ENCODE results near the gene TCERG1.

TCERG1 gene

DNA sequence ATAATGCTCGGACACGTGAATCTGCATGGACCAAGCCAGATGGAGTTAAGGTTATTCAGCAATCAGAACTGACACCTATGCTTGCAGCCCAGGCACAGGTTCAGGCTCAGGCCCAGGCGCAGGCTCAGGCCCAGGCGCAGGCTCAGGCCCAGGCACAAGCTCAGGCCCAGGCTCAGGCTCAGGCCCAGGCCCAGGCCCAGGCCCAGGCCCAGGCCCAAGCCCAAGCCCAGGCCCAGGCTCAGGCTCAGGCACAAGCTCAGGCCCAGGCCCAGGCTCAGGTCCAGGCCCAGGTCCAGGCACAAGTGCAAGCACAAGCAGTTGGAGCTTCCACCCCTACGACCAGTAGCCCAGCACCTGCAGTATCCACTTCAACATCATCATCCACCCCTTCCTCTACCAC, 11.8 kb downstream of the TCERG1 start:
- DNase-seq: no peak

DNA sequence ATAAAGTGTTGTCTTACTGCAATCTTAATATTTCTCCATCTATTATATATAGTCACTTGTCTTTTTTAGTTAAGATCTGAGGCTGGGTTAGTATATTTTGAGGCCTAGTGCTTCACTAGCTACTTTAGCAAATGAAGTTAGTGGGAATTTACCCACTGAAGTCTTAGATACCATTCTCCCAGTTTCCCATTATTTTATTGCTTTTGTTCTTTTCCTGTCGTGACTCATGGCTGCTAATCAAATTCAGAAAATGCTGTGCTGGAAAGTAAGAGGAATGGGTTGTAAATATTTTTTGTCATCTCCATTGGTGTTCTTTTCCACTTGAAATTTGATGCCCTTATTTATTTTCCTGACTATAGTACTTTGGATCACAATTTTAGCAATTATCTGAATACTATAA, 14.2 kb downstream of the TCERG1 start:
- DNase-seq: no peak

DNA sequence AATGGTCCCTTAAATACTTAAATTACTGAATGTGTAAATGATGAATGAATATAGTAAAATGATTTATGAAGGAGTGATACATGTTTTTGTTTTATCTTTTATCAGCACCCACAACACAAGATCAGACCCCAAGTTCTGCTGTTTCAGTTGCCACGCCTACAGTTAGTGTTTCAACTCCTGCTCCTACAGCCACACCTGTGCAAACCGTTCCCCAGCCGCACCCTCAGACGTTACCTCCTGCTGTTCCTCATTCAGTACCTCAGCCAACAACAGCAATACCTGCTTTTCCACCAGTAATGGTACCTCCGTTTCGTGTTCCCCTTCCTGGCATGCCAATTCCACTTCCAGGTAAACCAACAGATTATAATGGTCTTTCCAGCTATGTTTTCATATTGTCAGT, 16.3 kb downstream of the TCERG1 start:
- no peak for DNase-seq

DNA sequence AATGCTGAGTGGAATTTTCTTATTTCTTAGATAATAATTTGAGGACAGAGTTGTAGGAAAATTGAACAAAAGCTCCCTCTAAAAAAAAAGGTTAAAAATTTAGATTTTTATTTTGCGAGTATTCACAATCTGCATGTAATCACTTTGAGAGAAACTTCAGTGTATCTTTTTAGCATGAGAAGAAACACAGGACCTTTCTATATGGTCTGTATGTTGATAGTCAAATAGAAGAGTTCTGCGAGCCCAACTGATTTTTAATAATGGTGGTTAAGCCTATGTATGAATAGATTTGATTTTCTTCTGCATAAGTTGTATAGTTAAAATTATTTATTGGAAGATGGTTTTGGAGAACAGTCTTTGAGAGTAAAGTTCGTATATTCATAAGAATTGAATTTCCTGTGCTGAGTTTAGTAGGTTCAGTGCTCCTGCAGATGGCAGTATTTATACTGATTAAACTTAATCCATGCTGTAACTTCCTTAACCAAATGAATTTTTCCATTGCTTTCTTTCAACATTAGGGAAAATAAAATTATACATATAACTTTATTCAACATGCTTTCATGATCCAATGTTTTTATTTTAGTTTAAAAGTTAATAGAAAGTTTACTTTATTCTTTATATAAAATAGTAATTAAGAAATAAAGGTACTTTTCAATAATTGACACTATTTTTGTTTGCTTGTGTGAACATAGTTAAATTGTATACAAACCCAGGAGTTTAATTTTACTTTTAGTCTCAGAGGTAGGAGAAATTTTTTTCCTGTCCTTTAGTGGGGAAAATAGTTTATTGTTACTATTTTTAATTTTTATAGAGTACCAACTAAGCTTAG, 19.6 kb downstream of the TCERG1 start:
- DNase-seq: no peak

DNA sequence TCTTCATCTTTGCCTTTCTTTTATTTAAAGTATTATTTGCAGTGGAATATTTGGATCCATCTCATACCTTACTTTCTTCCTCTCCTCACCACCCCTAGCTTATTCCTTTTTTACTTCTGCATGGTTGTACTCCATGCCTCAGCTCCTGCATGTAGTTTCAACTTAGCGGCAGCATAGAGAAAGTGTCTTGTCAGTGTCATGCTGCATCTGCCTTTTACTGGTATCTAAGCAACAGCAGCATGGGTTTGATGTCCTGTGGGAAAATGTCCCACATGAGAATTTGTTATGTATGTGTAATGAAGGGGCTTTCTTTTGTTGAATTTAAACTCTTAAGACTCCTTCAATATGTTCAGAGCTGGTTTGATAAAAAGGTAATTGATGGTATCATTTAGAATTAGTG, 20.6 kb downstream of the TCERG1 start:
- no peak for DNase-seq

DNA sequence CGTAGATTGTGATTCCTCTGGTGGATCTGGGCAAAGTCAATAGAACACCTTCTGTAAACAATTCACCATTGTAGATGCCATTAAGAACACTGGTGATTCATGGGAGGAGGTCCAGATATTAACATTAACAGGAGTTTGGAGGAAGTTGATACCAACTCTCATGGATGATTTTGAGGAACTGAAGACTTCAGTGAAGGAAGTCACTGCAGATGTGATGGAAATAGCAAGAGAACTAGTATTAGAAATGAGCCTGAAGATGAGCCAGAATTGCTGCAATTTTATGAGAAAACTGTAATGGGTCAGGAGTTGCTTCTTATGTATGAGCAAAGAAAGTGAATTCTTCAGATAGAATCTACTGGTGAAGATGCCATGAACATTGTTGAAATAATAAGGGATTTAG, 26.9 kb downstream of the TCERG1 start:
- no peak for DNase-seq

DNA sequence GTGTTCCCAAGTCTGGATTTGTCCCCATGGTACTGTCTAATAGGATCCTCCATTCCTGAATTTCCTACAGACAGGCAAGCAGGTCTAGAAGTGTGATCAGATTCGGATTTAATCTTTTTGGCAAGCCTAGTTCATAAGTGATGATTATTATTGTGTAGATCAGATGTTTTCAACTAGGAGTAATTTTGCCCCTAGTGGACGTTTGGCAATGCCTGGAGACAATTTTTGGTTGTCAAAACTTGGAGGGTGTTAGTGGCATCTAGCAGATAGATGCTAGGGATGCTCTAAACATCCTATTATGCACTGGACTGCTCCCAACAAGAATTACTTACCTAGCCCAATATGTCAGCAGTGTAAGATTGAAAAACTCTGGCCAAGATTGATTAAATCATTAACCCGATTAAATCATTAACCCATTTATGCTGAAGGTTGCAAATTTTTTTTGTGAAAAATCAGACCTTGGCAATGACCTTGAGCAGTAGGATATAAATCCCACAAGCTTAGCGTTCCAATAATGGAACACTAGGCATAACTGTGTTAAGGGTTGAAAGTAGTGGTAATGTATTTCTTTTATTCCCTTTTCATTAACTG, 28.2 kb downstream of the TCERG1 start:
- DNase-seq: peak in 1 of 5 experiments; percentile 3

DNA sequence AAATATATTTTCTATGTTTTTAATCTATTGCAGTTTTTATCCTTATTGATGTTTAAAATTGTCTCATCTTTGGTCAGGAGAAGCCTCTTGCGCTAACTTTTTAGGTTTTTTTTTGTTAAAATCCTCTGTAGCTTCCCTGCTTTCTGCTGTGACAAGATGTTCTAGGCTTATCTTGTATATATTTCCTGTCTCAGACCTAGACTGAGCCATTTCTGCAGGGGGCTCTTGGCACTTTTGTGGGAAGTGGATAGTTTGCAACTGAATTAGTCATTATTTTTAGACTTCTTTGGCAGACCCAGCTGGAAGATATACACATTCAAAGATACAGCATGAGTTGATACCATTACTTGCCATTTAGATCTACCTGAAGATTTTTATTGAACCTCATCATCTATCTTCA, 28.8 kb downstream of the TCERG1 start:
- DNase-seq: no peak

DNA sequence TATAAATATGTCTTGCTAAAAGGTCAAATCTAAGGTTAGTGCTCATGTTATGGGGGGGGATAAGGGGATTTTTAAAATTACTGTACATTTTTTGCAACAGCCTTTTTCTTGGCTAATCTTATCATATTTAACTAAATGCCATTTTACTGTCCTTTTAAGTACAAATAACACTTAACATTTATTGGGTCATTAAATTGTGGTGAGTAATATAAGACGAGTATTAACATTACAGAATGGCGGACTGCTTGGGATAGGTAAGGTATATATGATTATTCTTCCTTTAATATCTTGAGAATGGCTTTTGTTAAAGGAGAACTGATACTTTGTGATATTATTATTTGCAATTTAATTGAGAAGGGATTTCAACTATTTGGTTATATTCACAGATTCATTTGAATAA, 35.6 kb downstream of the TCERG1 start:
- DNase-seq: no peak

DNA sequence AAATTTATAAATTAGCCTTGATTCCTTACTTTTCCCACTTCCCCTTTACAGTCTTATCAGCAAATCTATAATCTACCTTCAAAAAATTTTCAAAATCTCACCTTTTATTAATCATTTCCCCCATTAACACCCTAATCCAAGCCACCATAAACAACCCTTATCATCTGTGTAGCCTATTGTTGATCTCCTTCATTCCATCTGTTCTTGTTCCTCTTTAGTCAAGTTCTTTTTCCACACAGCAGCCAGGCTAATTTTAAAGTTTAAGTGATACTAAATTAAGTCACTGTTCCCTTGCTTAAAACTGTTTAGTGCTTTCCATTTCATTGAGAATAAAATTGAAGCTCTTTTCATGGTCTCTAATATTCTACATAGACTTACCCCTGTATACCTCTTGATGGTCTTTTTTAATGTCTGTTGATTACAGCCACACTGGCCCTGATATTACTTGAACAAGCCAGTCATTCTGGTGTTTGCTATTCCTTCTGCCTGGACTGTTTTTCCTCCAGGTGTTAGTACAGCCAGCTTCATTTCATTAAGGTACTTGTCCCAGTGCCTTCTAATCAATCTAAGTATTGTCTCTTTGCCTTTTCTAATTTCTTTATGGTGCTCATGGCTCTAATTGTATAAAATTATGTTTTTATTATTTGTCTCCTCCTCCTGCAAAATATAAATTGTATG, 37.7 kb downstream of the TCERG1 start:
- no peak for DNase-seq

DNA sequence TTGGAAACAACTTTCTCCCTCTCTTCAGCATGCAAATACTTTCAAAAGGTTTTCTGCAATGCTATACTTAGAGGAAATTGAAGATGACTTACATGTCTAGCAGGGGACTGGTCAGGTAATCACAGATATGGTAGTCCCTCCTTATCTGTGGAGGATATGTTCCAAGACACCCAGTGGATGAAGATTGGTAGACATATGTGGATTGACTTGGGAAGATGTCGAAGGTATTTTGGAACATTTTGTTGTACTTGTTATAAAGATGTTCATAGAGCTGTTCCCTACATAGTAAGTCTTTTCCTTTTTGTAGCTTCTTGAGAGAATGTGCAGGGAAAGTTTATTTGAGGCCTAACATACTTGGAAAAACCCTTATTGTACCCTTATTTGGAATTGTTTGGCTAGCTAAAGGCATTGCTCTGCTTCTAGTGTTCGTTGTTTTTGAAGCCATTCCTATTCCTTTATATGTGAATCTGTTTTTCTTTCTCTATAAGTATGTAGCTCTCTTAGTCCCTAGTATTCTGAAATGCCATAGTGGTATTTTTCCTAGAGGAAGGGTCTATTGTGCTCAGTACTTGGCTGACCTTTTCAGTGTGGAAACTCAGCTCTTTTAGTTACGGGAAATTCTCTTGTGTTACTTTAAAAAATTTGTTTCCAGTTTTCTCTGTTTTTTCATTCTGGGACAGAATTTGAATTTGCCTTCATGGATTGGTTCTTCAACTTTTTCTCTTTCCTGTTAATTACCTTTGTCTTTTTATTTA, 43.1 kb downstream of the TCERG1 start:
- DNase-seq: no peak

DNA sequence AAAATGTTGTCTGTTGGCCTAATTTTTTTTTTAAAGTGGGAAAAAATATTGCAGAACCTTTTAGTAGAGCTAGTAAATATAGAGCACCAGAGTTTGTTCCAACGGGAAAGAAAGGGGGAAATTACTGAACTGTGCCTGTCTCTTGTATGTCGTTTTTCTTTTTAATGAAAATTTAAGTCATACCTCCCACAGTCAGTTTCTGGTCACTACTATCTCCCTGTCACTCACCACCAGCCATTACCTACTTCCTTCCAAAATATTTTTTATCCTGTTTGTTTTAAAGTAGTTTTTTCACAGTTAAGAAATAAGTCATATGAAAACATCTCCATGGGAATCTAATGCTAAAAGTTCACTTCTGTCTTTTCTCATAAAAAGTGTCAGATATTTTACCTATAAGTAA, 47.5 kb downstream of the TCERG1 start:
- no peak for DNase-seq

DNA sequence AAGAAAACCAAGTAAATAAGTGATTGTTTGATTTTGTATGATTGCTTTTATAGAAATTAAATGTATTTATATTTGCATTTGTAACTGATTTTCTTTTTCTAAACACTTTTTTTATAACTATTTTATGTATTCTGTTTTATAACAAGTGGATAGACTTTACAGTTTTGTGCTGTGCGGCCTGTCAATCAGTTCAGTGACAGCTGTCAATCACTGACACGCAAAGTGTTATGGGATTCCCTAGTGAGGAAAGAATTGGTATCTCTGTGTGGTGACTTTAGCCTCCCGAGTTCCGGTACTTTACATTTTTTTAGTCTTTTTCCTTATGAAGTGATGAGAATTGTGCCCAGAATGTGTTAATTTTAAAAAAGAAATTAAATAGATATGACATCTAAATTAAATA, 52.5 kb downstream of the TCERG1 start:
- no peak for DNase-seq

DNA sequence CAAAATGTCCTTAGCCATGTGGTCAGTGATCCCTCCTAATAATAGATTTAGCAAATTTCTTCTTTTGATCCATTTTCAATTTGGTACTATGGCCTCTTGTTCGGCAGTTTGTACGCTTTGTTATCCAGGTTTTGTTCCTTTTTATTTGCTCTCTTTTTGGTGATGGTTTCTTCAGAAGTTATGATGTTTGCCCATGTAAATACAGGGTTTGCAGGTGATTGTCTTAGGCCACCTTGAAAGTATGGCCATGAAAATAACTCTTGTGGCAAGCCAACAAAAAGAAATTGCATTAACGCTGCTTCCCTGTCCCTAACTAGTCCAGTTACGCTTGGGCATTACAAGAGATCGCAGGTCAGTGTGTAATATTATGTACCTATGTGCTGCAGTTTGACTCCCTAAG, 60.3 kb downstream of the TCERG1 start:
- no peak for DNase-seq

DNA sequence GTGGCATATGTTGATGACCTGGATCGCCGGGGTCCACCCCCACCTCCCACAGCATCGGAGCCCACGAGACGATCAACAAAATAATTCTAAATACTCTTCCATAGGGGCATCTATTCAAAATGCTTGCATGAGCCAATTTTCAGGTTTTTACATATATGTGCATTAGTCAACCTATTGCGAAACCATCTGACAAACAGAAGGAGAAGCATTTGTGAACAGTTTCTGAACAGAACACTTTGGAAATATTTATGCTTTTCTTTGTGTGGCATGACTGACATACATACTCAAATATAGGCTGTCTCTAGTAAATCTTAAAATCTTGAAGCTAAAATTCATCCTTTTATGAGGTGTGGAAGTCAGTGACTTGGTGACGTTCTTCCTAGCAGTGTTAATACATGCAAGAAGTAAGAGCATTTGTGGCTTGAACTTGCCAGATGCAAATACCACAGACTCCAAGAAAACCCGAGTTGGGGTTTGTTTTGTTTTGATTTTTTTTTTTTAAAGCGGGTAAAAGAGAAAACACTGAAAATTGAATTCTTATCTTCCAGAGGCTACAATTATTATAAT, 63.5 kb downstream of the TCERG1 start:
- no peak for DNase-seq

DNA sequence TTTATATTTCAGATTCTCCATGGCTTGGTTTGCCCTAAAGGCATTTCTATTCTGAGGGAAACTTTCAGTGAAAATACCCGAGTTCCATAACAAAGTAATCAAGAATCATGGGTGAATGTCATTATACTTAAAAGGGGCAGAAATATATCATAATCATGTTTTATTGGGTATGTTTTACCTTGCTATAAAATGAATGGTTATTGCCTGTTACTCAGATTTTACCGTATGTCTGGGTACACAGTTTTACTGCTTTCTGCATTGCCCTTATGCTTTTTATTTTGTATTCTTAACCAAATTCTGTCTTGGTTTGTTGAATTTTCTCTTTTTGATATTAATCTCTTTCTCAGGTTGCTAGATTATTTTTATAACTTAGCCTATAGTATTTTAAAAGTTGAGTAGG, 66.3 kb downstream of the TCERG1 start:
- no peak for DNase-seq

DNA sequence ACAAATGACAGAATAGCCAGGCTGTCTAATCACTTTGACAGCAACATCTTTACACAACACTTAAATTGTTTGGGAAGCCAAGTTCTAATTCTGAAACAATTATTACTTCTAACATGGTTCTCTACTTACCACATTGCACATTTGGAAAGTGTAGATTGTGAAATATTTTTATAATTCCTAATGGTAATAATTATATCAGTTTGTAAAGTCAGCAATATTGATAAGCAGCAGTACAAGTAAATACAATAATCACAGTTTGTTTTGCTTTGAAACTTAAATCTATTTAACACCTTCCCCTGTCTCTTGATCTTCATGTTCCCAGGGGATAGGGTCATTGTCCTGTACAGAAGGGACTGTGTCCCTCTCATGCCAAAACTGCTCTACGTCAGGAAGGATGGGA, 67.4 kb downstream of the TCERG1 start:
- no peak for DNase-seq

DNA sequence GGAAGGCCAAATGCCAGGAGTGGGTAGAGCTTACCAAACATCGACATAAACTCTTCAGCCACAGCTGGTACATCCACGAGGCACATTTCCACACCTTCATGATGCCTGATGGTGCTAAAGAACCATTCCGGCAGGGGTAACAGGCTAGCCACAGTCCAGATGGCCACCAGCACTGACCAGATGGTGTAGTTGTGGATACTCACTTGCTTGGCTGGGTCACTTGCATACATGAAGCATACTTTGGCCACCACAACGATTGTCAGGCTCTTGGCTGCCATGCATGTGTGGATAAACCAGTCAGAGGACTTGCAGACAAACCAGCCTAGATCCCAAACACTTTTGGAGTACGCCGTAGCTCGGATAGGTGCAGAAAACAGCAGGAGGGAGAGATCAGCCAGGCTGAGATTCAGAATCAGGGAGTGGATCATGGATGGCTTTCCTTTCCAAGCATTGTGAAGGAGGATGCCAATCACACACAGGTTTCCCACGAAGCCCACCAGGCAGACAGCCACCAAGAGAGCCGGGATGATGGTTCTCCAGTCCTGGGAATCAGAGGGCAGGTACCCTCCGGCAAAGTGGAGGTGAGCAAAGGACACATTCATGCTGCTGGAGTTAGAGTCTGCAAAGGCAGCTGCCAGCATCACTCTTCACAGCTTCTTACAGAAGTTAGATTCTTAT, 68.5 kb downstream of the TCERG1 start:
- DNase-seq: no peak

DNA sequence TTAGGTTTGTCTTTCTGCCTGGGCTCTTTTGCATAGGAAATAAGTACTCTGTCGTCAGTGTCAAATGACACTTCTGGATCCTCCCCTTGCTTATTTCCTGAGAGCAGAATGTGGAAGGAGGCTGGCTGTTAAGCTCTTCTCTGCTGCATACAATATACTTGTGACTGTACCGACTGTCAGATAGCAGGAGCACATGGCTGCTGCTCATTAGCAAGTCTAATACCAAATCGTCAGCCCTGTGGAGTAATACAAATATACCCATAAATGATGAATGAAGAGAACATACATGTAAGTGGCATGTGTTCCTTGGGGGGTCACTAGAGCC, 69.0 kb downstream of the TCERG1 start, which contains the start of gene GPR151:
TSS of gene GPR151 (minus strand) at position 40 of the 325 bp plus-strand sequence. CDS start 77 bp downstream, outside the sequence.
- DNase-seq: peak in 1 of 5 experiments; percentile 3

DNA sequence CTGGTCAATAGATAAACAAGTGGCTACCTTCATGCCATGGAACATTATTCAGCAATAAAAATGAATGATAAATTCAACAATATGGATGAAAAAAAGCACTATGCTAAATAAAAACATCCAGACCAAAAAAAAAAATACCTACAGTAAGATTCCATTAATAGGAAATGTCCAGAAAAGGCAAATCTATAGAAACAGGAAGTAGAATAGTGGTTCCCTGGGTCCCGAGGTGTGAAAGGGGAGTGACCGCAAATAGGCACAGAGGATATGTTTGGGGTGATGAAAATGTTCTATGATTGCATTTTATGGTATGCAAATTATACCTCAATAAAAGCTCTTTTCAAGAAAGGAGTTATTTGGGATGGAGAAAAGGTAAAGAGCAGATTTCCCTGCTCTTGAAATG, 72.4 kb downstream of the TCERG1 start:
- no peak for DNase-seq

DNA sequence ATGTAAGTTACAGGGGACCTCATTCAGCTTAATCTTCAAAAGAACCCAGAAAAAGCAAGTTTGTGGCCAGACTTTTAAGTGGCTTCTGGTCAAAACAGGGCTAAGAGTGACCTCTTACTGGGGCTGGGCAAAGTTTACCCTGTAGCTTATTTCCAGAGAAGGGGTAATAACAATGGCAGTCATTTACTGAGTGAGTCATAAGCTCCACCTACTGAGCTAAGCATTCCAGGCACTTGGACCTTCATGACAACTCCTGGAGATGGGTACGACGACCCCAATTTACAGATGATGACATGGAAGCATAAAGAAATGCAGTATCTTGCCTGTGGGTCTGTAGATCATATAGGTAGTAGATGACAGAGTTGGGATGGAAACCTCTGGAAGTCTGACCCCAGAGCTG, 73.6 kb downstream of the TCERG1 start:
- DNase-seq: no peak

DNA sequence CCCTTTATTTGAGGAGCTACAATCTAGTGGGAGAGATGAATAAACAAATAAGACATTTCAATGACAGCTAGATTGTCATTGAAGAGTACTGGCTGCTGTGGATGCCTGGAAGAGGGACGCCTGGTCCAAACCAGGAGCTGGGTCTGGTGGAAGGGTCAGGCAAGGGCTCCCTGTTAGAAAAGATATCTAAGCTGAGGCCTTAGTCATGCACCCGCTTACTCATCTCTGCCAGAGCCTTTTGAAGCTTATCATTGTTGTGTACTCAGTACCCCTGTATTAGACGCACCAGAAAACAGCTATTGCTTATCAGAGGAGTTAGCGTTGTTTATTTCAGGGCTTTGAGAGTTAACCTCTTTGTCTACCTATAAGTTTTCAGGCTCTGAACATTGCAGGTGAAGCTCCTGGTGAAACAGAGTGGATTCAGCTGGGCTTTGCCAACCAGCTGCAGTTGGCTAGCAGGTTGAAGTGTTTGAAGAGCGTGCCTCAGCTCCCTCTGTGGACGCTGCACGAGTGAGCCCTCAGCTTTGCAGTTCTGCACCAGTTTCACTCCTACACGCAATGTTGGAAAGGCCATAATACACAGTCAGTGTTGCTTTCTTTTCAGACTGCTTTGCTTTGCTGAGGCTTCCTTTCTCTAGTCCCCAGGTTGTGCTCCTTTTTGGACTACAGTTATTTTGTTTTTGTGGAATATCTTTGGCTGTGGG, 74.4 kb downstream of the TCERG1 start:
- DNase-seq: no peak

All from T-helper 2 cell (primary cell).